Measurements from ENCODE around the gene CACHD1.
"Not testable (repeated sequence)": the region's sequence is repeated elsewhere in the genome, so short reads cannot be mapped to it uniquely, and the experiment has no call there.

CACHD1 gene

GRCh38 chr1:64581843-64582185 is 111.9 kb downstream of the CACHD1 start:
- no peak for DNase-seq (ENCODE audit: low read depth in 1 of 2, low spot score in 1 of 2)

DNA sequence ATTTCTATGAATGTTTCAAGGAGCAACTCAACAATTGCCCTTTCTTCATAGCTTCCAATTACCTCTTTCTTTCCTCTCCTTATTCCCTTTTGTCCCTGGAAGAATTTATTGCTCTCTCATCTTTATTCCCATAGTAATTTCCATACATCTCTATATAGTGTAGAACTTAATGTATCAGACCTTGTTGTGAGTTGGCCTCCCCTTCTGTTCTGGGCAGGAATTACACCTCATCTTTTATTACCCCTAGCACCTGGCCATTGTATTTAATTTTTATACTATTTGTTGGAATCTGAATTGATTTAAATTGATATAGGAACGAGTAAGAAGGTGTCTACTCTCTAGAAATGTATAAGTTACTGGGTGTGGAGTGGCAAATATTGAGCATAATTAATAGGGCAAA is 114.5 kb downstream of the CACHD1 start:
- no peak for DNase-seq (ENCODE audit: low read depth in 1 of 2, low spot score in 1 of 2)

DNA sequence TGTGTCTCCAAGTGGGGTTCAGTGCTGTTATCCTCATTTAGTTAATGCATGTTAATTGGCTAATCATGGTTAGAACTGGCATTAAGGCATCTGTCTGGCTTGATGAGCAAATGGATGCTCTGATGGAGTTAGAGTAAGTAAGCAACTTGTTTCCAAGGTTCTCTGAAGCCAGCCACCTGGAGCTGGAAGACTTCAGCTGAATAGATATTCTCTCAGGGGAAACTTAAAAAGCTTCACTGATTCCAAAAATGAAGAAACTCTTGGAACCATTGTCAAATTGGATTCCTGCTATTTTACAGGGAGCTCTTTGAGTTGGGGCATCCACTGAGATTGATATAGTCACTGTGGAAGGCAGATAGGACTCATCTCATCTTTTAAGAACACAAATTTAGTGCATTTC is 118.9 kb downstream of the CACHD1 start:
- DNase-seq (ENCODE audit: low read depth in 1 of 2, low spot score in 1 of 2), result no peak

DNA sequence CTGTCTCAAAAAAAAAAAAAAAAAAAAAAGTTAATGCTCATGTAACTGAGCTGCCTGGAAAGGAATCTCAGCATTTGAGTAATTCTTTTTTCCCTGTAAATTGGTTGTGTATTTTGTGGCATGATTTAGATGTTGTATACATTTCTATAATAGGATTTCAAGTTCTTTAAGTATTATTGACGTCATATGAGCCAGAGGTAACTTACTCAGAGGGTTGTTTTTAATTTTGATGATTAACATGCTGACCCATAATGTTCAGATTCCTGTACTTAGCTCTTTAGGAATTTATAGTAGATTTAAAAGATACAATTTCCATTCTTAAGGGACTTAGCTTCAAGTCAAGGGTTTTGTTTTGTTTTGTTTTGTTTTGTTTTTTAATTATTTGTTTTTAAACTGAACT is 120.4 kb downstream of the CACHD1 start:
- no peak for DNase-seq (ENCODE audit: low read depth in 1 of 2, low spot score in 1 of 2)

DNA sequence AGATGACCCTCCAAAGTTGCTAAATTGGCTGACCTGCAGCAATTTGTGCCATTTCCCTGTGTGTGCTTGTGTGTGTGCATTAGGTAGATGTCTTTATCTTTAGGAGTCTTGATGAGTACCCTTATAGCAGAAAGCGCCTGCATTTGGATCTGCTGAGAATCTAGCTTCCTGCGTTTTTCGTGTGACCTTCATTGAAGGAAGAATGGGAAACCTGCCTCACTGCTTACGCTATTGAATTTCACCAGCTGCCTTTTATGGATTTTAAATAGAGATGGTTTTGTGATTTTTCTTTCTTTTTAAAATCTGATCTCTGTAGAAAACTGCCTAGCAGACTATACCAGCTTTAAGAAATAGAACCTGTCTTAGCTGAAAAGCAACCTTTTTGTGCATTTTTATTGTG is 124.5 kb downstream of the CACHD1 start:
- no peak for DNase-seq (ENCODE audit: low read depth in 1 of 2, low spot score in 1 of 2)

- no peak for DNase-seq (ENCODE audit: low read depth in 1 of 2, low spot score in 1 of 2)
Measured at GRCh38 chr1:64595871-64596515, 126.1 kb downstream of the CACHD1 start.

DNA sequence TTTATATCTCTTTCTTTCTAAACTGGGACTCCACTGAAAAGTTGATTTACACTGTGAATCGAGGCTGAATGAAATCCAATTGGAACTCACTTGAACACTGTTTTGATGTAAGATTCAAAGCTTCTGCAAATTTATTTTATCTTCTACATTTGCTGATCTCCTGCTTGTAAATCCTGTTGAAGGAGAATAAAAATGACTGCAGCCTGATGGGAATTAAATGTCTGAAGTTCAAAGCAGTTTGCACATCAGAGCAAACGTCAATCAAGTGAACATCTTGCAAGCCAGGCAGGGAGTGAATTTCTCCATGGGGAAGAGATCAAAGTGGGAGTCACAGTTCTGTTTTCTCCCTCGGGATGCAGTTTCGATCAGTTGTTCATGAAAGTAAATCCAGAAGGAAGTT is 127.2 kb downstream of the CACHD1 start:
- DNase-seq (ENCODE audit: low read depth in 1 of 2, low spot score in 1 of 2), result no peak

DNA sequence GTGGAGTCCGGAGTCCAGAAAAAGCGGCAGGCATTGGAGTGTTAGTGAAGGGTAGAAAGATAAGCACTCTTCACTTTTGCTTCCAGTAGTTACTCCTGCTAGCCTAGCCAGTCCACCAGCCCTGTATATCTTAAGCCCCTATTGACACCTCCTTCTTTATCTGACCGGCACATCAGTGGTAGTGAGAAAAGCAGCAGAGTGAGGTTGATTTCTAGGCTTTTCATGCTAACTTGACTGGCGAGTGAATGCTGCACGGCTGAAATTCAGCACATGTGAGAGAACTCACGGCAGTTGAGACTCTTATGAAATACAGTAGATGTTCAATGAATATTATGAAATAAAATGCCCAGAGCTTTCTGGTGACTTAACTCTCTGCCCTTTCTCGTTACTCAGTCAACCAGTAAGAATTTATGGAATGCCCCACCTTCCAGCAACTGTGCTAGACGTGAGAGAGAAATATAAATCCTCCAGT is 128.2 kb downstream of the CACHD1 start:
- no peak for DNase-seq (ENCODE audit: low read depth in 1 of 2, low spot score in 1 of 2)

DNA sequence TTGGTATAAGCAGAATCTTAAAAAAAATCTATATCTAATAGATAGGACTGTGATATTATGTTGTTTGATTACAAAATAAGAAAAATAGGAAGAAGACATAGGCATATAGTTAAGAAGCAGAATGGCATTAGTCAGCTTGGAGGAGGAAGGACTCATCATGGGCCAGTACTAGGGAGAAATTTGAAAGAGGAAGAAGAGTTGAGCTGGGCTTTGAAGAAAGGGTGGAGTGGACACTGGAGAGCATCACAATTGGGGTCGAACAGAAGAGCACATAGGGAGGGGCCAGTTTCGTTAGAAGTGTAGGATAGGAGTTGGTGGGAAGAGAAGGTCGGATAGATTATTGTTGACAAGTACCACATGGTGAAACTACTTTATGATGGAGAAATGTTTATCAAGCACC is 129.3 kb downstream of the CACHD1 start:
- DNase-seq (ENCODE audit: low read depth in 1 of 2, low spot score in 1 of 2), result no peak

GRCh38 chr1:64601207-64601606 is 131.3 kb downstream of the CACHD1 start:
- no peak for DNase-seq (ENCODE audit: low read depth in 1 of 2, low spot score in 1 of 2)

- no peak for DNase-seq (ENCODE audit: low read depth in 1 of 2, low spot score in 1 of 2)
Measured at GRCh38 chr1:64608005-64608650, 138.2 kb downstream of the CACHD1 start.

DNA sequence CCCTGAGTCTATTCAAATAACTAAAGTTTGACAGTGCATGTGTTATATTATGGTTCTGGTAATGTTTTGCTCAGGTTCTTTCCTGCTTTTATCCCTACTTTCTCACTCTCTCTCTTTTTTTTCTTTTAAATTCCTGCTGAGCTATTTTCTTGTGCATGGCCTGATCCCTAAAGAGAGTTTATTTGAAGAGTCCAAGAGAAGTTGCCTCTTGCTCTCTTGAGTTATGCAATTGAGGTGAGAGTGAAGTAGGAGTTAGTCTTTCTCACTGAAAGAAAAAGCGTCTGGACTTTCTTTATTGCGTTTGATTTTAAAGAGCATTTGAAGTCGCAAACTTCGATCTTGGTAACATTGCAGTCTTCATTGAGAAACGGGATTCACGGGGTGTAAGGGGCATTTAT is 138.7 kb downstream of the CACHD1 start:
- DNase-seq (ENCODE audit: low read depth in 1 of 2, low spot score in 1 of 2), result no peak

- not testable (repeated sequence) for DNase-seq (ENCODE audit: low read depth in 1 of 2, low spot score in 1 of 2)
Measured at GRCh38 chr1:64610950-64611349, 141.0 kb downstream of the CACHD1 start.

GRCh38 chr1:64616039-64616438 is 146.1 kb downstream of the CACHD1 start:
- no peak for DNase-seq (ENCODE audit: low read depth in 1 of 2, low spot score in 1 of 2)

DNA sequence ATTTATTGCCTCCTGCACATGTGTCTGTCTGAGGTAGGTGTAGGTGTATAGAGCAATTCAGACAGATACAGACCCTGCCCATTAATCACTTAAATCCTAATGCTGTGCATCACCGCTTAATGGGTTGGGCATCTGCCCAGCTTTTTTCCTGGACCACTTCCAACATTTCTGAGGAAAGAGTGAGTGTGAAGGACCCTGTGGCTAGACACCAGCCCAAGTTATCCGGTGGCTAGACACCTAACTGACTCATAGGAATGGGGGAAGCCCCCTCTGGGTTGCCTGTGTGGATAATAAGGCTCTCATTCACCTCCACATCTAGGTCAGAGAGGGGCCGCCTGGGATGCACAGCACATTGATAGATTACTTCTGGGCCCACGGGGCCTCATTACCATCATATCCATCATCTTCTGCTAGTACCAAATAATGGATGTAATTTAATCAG is 153.8 kb downstream of the CACHD1 start:
- DNase-seq (ENCODE audit: low read depth in 1 of 2, low spot score in 1 of 2), result peak in 1 of 2 donors; percentile 6

GRCh38 chr1:64624218-64624713 is 154.3 kb downstream of the CACHD1 start:
- DNase-seq (ENCODE audit: low read depth in 1 of 2, low spot score in 1 of 2), result no peak

DNA sequence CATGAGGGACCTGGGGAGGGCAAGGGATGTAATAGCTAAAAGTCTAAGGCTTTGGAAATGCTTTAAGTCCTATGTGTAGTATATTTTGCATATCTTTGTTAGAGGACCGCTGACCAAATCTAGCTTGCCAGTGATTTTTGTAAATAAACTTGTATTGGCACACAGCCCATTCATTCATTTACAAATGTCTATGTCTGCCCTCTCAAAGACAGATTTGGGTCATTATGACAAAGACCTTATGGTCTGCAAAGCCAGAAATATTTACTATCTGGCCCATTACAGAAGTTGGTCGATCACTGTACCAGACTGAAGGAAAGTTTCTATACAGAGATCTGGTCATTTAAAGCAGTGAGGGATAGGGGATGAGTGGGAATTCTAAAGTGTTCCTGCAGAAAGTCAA is 154.9 kb downstream of the CACHD1 start:
- DNase-seq (ENCODE audit: low read depth in 1 of 2, low spot score in 1 of 2), result no peak

DNA sequence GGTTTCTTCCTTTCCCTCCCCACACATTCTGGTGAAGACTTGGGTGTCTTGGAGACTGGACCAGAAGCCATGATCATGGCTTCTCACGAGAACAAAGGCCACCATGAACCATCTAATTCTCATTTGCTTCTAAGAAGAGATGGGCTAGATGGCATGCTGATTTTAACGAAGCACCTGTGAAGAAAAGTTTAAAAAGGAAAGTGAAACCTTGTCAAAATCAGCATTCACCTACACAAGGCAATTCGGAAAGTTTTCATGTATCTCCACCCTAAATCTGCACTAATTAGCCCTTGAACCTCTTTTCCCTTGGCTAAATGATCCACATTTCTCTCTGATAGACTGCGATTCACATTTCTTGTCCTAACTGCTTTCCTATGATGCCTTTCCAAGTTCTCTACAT is 160.7 kb downstream of the CACHD1 start:
- no peak for DNase-seq (ENCODE audit: low read depth in 1 of 2, low spot score in 1 of 2)

- no peak for DNase-seq (ENCODE audit: low read depth in 1 of 2, low spot score in 1 of 2)
Measured at GRCh38 chr1:64631346-64632034, 161.6 kb downstream of the CACHD1 start.

DNA sequence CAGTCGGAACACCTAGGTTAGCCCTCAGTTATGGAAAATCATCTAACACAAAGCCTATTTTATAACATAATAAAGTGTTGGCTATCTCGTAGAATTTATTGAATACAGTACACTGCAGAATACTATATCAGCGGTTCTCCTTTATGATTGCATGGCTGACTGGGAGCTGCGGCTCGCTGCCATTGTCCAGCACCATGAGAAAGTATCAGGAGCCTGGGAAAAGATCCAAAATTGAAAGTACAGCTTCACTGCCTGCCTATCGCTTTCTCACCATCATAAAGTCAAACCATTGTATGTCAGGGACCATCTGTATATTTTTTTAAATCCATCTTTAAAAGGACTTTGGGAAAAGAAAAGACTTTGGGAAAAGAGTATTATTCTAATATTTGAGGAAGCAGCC is 163.0 kb downstream of the CACHD1 start:
- DNase-seq (ENCODE audit: low read depth in 1 of 2, low spot score in 1 of 2), result no peak

- DNase-seq (ENCODE audit: low read depth in 1 of 2, low spot score in 1 of 2), result no peak
Measured at GRCh38 chr1:64645735-64646134, 175.8 kb downstream of the CACHD1 start.

DNA sequence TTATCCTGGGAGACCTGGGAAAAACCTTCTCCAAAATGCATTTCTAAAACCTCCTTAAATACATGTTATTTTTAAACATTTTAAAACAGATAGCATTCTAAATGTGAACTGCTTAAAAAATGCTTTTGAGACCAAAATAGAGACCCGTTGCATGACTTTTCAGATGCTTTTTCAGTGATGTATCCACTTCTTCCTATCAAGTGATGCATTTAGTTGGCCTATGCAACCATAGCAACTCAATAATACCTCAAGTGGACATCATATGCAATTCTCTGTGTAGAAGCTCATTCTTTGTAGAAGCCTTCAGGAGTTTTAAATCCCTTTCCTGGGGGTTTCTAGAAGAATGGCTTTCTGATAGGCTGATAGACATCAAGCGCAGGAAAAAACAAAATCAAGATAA is 180.5 kb downstream of the CACHD1 start:
- DNase-seq (ENCODE audit: low read depth in 1 of 2, low spot score in 1 of 2), result no peak
